Measurements from ENCODE around the gene DLG5.

- no peak for TF ChIP-seq POLR2A (IDR thresholded peaks at IDR 0.05; ENCODE audit: low read length)
- TF ChIP-seq GATA1 (IDR thresholded peaks at IDR 0.05; ENCODE audit: low read depth, low read length) = no peak
These were observed 19.5 kb upstream of the DLG5 start for GRCh38 chr10:77946084-77946483.

All from erythroblast (primary cell).